PFSK-1 (cell line): Measurements from ENCODE around the gene KRTAP19-6.

ENCODE experiments used
- FOXP2 ChIP-seq: optimal IDR thresholded peaks from 2 replicates; pipeline ENCODE3; 2011; ENCODE audit warnings: borderline replicate concordance, control low read depth, inconsistent platforms; ENCODE audit not compliant: insufficient read depth; ENCODE audit errors: extremely low read length, extremely low read depth
- POLR2AphosphoS5 ChIP-seq: IDR thresholded peaks from 2 replicates; pipeline ENCODE4 v1.6.1; 2012; ENCODE audit warnings: low read depth, mild to moderate bottlenecking, control low read depth, low read length, moderate library complexity
- SIN3A ChIP-seq: IDR thresholded peaks from 2 replicates; pipeline ENCODE4 v1.6.1; 2012; ENCODE audit warnings: mild to moderate bottlenecking, low read length, moderate library complexity, borderline replicate concordance; ENCODE audit not compliant: insufficient read depth
- TAF1 ChIP-seq: IDR thresholded peaks from 2 replicates; pipeline ENCODE4 v1.6.1; 2012; ENCODE audit warnings: low read length, control low read depth, borderline replicate concordance; ENCODE audit not compliant: insufficient read depth
- TF ChIP-seq, protein P1 (sequence below), 2 experiments: IDR thresholded peaks; 2 replicates each; pipeline versions ENCODE4 v1.6.1 to v1.8.0; 2011 to 2012; ENCODE audit warnings: low read depth in 2 of 2, low read length in 2 of 2, control low read depth in 1 of 2, inconsistent platforms in 1 of 2, mild to moderate bottlenecking in 1 of 2, moderate library complexity in 1 of 2; ENCODE audit not compliant: insufficient read depth in 1 of 2

The KRTAP19-6 gene

DNA sequence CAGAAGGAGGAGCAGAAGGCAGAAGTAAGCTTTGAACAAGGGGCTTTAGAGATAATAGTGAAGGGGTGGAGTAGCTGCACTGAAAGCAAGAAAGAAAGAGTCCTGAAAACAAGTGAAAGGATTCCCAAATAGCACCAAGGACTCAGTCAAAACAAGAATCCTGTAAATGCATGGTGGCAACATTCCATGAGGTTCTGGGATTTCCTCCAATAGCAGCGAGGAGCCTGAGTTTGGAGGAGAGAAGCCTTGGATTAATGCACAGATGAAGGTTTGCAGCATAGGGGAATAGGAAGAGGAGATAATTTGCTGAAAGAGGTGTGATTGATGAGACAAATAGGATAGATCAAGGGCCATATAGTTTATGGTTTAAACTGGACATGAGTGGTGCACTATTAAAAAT, 37.7 kb upstream of the KRTAP19-6 start:
- TF ChIP-seq SIN3A (no peak), FOXP2 (no peak), POLR2AphosphoS5 (no peak), TAF1 (no peak)
- TF ChIP-seq, protein P1, sequence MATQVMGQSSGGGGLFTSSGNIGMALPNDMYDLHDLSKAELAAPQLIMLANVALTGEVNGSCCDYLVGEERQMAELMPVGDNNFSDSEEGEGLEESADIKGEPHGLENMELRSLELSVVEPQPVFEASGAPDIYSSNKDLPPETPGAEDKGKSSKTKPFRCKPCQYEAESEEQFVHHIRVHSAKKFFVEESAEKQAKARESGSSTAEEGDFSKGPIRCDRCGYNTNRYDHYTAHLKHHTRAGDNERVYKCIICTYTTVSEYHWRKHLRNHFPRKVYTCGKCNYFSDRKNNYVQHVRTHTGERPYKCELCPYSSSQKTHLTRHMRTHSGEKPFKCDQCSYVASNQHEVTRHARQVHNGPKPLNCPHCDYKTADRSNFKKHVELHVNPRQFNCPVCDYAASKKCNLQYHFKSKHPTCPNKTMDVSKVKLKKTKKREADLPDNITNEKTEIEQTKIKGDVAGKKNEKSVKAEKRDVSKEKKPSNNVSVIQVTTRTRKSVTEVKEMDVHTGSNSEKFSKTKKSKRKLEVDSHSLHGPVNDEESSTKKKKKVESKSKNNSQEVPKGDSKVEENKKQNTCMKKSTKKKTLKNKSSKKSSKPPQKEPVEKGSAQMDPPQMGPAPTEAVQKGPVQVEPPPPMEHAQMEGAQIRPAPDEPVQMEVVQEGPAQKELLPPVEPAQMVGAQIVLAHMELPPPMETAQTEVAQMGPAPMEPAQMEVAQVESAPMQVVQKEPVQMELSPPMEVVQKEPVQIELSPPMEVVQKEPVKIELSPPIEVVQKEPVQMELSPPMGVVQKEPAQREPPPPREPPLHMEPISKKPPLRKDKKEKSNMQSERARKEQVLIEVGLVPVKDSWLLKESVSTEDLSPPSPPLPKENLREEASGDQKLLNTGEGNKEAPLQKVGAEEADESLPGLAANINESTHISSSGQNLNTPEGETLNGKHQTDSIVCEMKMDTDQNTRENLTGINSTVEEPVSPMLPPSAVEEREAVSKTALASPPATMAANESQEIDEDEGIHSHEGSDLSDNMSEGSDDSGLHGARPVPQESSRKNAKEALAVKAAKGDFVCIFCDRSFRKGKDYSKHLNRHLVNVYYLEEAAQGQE (IDR thresholded peaks at IDR 0.05; ENCODE audit: insufficient read depth in 1 of 2, low read depth in 2 of 2, low read length in 2 of 2), result no peak

DNA sequence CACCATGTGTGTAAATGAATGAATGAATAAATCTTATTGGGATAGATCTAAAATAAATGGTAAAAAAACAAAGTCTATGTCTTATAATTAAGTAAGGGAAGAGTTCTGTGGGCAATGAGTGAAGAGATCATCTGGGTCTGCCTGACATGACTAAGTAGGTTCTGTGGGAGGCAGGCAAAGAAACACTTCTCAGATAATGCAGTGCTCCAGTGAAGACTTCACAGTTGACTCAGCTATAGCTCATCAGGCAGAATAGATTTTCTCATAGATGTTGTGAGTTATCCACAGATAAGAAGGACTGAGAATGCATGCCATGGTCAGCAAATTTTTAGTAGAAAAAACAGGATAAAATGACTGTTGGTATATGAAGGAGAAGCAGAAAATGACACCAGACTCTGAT, 36.1 kb upstream of the KRTAP19-6 start:
- TF ChIP-seq, protein P1 (IDR thresholded peaks at IDR 0.05; ENCODE audit: insufficient read depth in 1 of 2, low read depth in 2 of 2, low read length in 2 of 2), result no peak
- TF ChIP-seq TAF1 (no peak), FOXP2 (no peak), POLR2AphosphoS5 (no peak)

DNA sequence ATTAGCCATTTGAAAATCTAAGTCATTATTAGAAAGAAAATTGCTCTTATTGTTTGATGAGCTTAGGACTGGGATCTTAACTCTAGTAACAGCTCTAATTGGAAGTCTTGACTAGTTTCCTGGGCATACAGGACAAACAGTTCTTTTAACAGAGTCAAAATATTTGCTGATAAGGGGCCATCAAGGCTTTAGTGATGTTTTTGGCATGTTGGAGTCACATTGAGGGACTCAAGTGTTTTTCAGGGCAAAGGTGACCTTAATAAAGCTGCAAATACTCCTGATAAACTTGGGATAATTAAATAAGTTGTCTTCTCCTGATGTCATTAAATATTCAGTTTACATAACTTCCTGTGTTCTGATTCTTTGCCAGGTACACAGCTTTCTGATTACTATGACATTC, 26.0 kb upstream of the KRTAP19-6 start:
- no peak for TF ChIP-seq POLR2AphosphoS5
- TF ChIP-seq, protein P1 (IDR thresholded peaks at IDR 0.05; ENCODE audit: insufficient read depth in 1 of 2, low read depth in 2 of 2, low read length in 2 of 2), result no peak

DNA sequence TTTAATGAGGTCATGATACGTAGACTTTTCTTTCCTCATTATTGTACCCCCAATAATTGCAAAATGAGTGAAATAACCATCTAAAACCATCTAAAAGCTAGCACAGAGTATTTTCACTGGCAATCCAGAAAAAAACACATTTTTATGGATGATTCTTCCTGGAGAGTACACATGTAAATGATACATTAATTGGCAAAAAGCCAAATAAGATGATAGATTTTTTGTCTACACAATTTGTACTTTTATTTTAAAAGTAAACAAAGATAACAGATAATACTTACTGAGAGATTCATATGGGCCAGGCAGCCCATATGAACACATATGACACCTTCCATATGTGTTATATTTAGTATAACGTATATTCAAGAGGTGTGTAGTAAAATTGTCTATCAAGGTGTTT, 22.0 kb upstream of the KRTAP19-6 start:
- TF ChIP-seq TAF1 (no peak), SIN3A (no peak), POLR2AphosphoS5 (no peak), FOXP2 (no peak)
- TF ChIP-seq, protein P1 (IDR thresholded peaks at IDR 0.05; ENCODE audit: insufficient read depth in 1 of 2, low read depth in 2 of 2, low read length in 2 of 2), result no peak

DNA sequence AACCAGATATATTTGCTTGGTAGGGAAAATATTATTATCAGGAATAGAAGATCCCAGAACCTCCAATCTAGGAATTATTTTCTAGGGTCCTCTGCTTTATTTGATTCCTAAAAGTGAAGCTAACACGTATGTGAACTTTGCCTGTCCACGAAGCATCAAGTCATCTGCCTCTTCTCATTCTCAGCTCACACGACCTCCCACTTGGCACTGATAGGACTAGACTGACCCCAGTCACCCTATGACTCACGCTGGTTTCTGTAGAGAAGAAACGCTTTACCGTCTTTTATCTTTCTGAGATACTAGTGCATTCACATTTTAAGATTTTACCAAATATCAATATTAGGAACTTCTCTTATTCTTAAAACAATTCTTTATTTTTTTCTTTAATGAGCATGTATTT, 21.4 kb upstream of the KRTAP19-6 start:
- TF ChIP-seq TAF1 (no peak), FOXP2 (no peak), SIN3A (no peak), POLR2AphosphoS5 (no peak)
- TF ChIP-seq, protein P1 (IDR thresholded peaks at IDR 0.05; ENCODE audit: insufficient read depth in 1 of 2, low read depth in 2 of 2, low read length in 2 of 2), result no peak
